Upper lobe of left lung (tissue), 4 donors: Measurements from ENCODE around the gene VPS13C.

ENCODE experiments used
- POLR2A ChIP-seq, 4 donors: fragments of 450-650 bp; IDR thresholded peaks; one replicate each; pipeline ENCODE4 v1.5.1; 2016 to 2017; ENCODE audit warnings: antibody characterized with exemption in 4 of 4, mild to moderate bottlenecking in 2 of 4
- TF ChIP-seq, protein P1 (sequence below), 6 experiments: fragments of 450-650 bp in 4 of 6; fragments of 200-600 bp in 2 of 6; sonication (generic) in 2 of 6; IDR thresholded peaks; one replicate each; pipeline ENCODE4 v1.5.1; 2016 to 2019; ENCODE audit warnings: antibody characterized with exemption in 6 of 6

DNA sequence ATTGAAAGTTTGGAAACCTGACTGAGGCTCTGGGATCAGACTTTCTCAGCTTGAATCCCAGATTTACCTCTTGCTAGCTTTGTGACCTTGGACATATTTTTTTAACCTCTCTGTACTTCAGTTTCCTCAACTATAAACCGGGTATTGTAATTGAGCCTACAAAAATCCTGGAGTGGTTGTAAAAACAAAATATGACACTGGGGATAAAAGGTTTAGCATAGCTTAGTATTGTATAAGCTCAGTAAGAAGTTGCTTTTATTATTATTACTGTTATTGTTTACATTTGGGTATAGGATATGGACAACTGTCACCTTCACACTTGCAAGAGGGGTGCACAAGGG is 28.1 kb upstream of the VPS13C start:
- no peak for TF ChIP-seq POLR2A (IDR thresholded peaks at IDR 0.05)
- TF ChIP-seq, protein P1, sequence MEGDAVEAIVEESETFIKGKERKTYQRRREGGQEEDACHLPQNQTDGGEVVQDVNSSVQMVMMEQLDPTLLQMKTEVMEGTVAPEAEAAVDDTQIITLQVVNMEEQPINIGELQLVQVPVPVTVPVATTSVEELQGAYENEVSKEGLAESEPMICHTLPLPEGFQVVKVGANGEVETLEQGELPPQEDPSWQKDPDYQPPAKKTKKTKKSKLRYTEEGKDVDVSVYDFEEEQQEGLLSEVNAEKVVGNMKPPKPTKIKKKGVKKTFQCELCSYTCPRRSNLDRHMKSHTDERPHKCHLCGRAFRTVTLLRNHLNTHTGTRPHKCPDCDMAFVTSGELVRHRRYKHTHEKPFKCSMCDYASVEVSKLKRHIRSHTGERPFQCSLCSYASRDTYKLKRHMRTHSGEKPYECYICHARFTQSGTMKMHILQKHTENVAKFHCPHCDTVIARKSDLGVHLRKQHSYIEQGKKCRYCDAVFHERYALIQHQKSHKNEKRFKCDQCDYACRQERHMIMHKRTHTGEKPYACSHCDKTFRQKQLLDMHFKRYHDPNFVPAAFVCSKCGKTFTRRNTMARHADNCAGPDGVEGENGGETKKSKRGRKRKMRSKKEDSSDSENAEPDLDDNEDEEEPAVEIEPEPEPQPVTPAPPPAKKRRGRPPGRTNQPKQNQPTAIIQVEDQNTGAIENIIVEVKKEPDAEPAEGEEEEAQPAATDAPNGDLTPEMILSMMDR (IDR thresholded peaks at IDR 0.05) = no peak
